GM12873 (cell line): ENCODE results near the gene MANF.

Source experiments
- TF ChIP-seq, protein P1 (sequence below): IDR thresholded peaks from 2 replicates; pipeline ENCODE4 v1.5.1; 2012; ENCODE audit warnings: low read depth, mild to moderate bottlenecking, moderate library complexity, low read length, control low read depth; ENCODE audit not compliant: insufficient read depth; ENCODE audit errors: missing control alignments

The MANF gene

DNA sequence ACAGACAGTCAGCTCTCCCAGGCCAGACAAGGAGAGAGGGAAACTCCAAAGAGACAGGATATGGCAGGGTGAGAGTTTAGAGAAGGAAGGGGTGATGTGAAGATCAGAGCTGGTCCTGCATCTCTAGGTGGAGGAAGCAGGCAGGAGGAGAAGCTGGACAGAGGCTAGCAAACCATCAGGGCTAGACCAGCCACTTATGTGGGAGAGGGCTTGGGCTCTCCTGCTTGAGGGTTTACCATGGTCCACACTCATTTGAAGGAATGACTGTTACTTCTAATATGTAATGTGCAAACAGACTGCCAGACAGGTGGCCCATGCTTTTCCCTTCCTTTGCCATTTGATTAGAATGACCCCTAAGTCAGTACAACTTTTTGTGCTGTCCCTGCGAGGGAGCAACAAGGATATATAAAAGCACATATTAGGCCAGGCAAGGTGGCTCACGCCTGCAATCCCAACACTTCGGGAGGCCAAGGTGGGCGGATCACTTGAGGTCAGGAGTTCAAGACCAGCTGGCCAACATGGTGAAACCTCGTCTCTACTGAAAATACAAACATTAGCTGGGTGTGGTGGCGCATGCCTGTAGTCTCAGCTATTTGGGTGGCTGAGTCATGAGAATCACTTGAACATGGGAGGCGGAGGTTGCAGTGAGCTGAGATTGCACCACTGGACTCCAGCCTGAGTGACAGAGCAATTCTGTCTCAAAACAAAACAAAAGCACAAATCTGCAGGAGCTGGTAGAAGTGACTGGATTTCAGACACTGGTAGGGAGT, 41.0 kb upstream of the MANF start:
- TF ChIP-seq, protein P1, sequence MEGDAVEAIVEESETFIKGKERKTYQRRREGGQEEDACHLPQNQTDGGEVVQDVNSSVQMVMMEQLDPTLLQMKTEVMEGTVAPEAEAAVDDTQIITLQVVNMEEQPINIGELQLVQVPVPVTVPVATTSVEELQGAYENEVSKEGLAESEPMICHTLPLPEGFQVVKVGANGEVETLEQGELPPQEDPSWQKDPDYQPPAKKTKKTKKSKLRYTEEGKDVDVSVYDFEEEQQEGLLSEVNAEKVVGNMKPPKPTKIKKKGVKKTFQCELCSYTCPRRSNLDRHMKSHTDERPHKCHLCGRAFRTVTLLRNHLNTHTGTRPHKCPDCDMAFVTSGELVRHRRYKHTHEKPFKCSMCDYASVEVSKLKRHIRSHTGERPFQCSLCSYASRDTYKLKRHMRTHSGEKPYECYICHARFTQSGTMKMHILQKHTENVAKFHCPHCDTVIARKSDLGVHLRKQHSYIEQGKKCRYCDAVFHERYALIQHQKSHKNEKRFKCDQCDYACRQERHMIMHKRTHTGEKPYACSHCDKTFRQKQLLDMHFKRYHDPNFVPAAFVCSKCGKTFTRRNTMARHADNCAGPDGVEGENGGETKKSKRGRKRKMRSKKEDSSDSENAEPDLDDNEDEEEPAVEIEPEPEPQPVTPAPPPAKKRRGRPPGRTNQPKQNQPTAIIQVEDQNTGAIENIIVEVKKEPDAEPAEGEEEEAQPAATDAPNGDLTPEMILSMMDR: no peak

DNA sequence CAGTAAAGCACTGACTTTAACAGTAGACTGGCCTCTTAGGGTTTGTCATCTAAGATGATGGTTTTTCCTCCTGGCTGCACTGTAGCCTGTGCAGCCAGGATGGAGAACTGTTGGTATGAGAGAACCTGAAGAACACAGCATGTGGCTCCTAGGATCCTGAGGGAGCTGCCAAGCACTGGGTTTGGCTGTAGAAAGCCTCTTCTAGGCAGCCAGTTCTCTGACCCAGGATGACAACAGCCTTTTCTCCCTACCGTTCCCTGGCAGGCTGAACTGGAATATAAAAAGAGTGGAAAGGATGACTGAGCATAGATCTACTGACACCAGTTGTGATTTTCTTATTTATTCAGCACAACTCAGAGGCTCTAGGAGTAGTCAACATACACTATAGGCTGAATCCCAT, 34.3 kb upstream of the MANF start:
- TF ChIP-seq, protein P1: no peak

DNA sequence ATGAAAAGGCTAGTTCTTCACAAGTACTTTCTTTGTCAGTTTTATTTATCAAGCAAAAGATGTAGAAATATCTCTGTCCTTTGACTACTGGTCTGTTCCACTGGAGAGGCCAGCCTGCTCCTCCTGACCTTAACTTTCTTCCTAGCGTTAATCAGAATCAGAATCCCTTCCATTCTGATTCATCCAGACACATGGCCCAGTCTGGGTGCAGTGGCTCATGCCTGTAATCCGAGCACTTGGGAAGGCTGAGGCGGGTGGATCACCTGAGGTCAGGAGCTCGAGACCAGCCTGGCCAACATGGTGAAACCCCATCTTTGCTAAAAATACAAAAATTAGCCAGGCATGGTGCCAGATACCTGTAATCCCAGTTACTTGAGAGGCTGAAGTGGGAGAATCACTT, 32.0 kb upstream of the MANF start:
- TF ChIP-seq, protein P1: no peak

DNA sequence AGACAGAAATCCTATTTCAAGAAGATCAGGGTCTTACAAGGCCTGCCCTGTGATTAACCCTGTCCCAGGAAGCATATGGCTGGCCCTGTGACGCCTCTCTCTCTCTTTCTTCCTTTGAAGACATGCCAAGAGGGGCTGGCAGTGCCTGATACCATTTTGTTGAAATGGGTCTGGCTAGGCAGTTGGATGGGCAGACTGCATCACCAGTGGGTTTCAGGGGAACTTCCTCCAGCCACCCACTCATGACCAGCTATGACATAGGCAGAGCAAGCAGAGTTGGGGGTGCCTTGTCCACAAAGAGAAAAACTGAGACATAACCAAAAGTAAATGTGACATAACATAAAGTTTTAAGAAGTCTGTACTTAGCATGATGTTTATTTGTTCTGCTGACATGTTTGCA, 31.4 kb upstream of the MANF start:
- TF ChIP-seq, protein P1: no peak

DNA sequence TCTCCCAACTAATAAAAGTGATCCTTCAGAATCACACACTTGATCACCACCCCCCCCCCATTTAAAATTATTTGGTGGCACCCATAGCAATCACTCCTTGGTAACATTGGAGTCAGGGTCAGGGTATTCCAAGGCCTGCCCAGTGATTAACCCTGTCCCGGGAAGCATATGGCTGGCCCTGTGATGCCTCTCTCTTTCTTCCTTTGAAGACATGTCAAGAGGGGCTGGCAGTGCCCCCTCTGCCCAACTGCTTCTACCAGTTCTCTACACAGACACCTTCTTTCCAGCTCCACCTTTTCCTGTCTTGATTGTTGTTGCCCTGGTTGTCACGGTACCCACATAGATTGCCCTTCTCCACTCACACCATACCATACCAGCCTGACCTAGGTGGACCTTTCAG, 30.9 kb upstream of the MANF start:
- TF ChIP-seq, protein P1: no peak

DNA sequence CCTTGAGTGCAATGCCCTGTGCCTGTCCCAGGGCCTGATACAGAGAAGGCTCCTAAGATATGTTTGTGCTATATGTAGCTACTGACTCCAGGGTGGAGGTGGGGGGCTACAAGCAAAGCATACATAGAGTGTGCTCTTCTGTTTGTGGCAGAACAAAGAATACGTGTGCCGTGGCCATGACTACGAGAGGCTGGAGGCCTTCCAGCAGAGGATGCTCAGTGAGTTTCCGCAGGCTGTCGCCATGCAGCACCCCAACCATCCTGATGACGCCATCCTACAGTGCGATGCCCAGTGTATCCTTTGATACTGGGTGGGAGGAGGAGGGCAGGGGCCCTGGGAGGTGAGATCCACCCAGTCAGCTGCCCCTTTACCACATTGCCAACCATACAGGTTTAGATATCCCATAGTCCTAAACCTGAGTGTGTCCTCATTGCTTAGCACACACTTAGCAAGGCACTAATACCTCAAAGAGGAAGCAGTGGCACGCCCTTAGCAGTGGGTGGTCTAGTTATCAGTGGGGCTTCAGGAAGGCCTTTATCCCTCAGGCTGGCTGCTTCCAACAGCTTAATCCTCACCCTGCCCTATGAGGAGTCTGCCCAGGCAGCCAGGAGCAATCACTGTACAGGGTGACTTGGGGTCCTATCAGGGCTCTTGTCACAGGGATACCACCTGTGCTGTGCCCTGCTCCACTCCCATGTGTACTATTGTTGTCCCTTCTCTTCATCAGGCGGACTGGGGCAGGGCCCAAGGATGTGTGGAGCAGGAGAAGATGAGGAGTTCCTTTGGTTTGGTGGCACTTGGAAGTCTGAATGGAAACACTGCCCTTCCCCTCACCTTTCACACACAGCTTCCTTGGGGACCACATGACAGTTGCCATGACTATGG, 30.1 kb upstream of the MANF start:
- TF ChIP-seq, protein P1: no peak

DNA sequence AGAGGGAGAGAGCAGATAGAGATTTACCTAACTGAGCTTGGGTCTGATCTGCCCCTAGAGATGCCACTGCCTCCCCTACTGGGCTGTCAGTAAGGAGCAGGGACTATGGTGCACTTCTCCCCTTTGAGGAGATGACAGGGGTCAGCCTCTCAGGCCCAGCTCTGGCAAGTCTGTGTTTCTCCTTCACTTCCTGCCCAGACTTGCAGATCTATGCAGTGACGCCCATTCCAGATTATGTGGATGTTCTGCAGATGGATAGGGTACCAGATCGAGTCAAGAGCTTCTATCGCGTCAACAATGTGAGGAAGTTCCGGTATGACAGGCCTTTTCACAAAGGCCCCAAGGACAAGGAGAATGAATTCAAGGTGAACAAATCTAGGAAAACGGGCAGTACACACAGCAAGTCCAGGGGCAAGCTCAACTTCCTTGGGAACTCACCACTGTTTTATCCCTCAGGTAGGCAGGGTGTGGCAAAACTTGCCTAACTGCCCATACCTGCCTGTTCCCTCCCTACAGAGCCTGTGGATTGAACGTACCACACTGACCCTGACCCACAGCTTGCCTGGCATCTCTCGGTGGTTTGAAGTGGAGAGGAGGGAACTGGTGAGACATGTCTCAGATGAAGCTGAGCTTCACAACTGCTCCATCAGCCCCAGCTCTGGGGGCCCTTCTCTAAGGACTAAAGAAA, 29.1 kb upstream of the MANF start:
- TF ChIP-seq, protein P1: no peak
